Mucosa of descending colon (tissue), 3 donors: ENCODE results near the gene NPTX1. TPM values are rescaled to one million over a fixed set of nuclear protein-coding genes. Genes with fewer than 3 reads are reported as not detected.

Experiments used
- ATAC-seq: fragments of 200-7000 bp; cut with Tn5 transposase; one replicate; pipeline ENCODE4 v1.9.1; 2020; ENCODE audit warnings: mild to moderate bottlenecking, moderate library complexity
- DNase-seq, 3 donors: peaks; one replicate each; pipeline ENCODE4 v3.0.0-alpha.2; 2020
- H3K36me3 ChIP-seq: fragments of 200-600 bp; one replicate; pipeline ENCODE4 v1.8.0; 2021; ENCODE audit warnings: low read depth, mild to moderate bottlenecking
- H3K4me1 ChIP-seq: fragments of 200-600 bp; one replicate; pipeline ENCODE4 v1.8.0; 2021; ENCODE audit warnings: low read depth, mild to moderate bottlenecking
- H3K4me3 ChIP-seq: fragments of 200-600 bp; one replicate; pipeline ENCODE4 v1.8.0; 2021; ENCODE audit warnings: mild to moderate bottlenecking
- H3K9me3 ChIP-seq: fragments of 200-600 bp; one replicate; pipeline ENCODE4 v1.8.0; 2021; ENCODE audit warnings: mild to moderate bottlenecking
- intact Hi-C, 2 donors: fragments of 100-400 bp; cut with DNase I in 1 of 2; cut with micrococcal nuclease in 1 of 2; formaldehyde crosslinking; loops; one replicate each; pipeline versions ENCODE4 v1.11.0 to v1.11.1; 2022; cut with DNase I, micrococcal nuclease
- total RNA-seq, 3 donors: library from RNA; stranded (reverse); fragmentation: NEBNext Ultra II Directional in 2 of 3; extraction: Animal tissue kit (Norgen Biotek cat#: 25700) in 2 of 3; gene quantifications; one replicate each; pipeline versions ENCODE4 v1.2.1 to v1.2.4, GENCODE V29; 2021 to 2023
- TF ChIP-seq, protein P1 (sequence below): fragments of 200-600 bp; IDR thresholded peaks from one replicate; pipeline ENCODE4 v1.8.0; 2022; ENCODE audit warnings: antibody characterized with exemption, mild to moderate bottlenecking
- donor health status: DM: no; HTN: no; CAD: no; lungs with moderate emphysema.
- donor health status: DM: no; HTN: no; CAD: no.
- donor health status: DM: no; HTN: yes; CAD: no.

The NPTX1 gene
- total RNA-seq, 3 donors from 2014 or later: 0.51 to 95.0 (median 2.0) TPM

GRCh38 chr17:80519091-80519781 lies 42.8 kb upstream of the NPTX1 start:
- Histone ChIP-seq H3K36me3 (no peaks in the 10 kb centered on the region), H3K4me3 (no peak overlapping the region), H3K4me1 (no peaks in the 10 kb centered on the region), H3K9me3 (no peaks in the 10 kb centered on the region)
- TF ChIP-seq, protein P1, sequence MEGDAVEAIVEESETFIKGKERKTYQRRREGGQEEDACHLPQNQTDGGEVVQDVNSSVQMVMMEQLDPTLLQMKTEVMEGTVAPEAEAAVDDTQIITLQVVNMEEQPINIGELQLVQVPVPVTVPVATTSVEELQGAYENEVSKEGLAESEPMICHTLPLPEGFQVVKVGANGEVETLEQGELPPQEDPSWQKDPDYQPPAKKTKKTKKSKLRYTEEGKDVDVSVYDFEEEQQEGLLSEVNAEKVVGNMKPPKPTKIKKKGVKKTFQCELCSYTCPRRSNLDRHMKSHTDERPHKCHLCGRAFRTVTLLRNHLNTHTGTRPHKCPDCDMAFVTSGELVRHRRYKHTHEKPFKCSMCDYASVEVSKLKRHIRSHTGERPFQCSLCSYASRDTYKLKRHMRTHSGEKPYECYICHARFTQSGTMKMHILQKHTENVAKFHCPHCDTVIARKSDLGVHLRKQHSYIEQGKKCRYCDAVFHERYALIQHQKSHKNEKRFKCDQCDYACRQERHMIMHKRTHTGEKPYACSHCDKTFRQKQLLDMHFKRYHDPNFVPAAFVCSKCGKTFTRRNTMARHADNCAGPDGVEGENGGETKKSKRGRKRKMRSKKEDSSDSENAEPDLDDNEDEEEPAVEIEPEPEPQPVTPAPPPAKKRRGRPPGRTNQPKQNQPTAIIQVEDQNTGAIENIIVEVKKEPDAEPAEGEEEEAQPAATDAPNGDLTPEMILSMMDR: no peak
- intact Hi-C loops: no loop called here
- ATAC-seq (no peak), DNase-seq (no peak)

GRCh38 chr17:80518392-80518791 lies 42.0 kb upstream of the NPTX1 start:
- TF ChIP-seq, protein P1: no peak
- Histone ChIP-seq H3K9me3 (no peaks in the 10 kb centered on the region), H3K36me3 (no peaks in the 10 kb centered on the region), H3K4me1 (no peaks in the 10 kb centered on the region), H3K4me3 (no peak overlapping the region)
- intact Hi-C loops: no loop called here
- DNase-seq (no peak), ATAC-seq (no peak)

DNA sequence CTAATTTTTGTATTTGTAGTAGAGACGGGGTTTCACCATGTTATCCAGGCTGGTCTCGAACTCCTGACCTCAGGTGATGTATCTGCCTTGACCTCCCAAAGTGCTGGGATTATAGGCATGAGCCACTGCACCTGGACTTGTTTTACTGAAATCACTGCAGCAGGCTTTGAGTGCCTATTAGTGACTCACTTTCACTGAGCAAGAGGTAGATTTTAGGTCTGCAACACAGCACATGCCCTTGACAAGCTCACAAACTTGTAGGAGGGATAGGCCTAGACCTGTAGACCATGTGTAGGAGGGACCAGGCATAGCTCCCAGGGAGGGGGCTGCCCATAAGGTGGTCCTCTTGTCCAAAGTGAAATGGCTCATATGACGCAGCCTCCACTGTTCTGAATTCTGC lies 41.2 kb upstream of the NPTX1 start:
- TF ChIP-seq, protein P1: no peak
- Histone ChIP-seq H3K9me3 (no peaks in the 10 kb centered on the region), H3K36me3 (no peaks in the 10 kb centered on the region), H3K4me3 (no peak overlapping the region), H3K4me1 (no peaks in the 10 kb centered on the region)
- intact Hi-C loops: no loop called here
- DNase-seq: no peak
- no peak for ATAC-seq

GRCh38 chr17:80516171-80516932 lies 39.9 kb upstream of the NPTX1 start:
- H3K4me1 ChIP-seq: no peaks in the 10 kb centered on the region
- DNase-seq (no peak), ATAC-seq (no peak)
- no peaks in the 10 kb centered on the region for H3K36me3 ChIP-seq
- TF ChIP-seq, protein P1: no peak
- H3K9me3 ChIP-seq: no peaks in the 10 kb centered on the region
- intact Hi-C loops: no loop called here
- H3K4me3 ChIP-seq: no peak overlapping the region

DNA sequence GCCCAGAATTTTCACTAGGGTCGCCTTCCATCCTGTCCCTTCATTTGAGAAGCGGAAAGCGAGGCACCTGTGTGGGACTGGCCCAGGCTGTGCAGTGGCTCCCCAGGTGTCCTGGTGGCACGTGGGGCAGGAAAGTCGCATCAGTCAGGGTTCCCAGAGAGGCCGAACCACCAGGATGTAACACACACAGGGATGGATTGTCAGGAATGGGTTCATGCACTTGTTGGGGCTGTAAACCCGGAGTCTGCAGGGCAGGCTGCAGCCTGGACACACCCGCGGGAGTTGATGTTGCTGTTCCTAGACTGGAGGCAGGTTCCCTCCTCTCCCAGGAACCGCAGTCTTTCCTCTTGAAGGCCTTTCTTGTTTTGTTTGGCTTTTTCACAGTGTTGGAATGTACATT lies 37.5 kb upstream of the NPTX1 start:
- Histone ChIP-seq H3K4me3 (no peak overlapping the region), H3K4me1 (no peaks in the 10 kb centered on the region), H3K9me3 (no peaks in the 10 kb centered on the region), H3K36me3 (no peaks in the 10 kb centered on the region)
- intact Hi-C loops: no loop called here
- TF ChIP-seq, protein P1: no peak
- DNase-seq (no peak), ATAC-seq (no peak)
